IMR-90 (cell line): ENCODE data around the gene ZDHHC11B. TPM values are rescaled to one million over a fixed set of nuclear protein-coding genes. Genes with fewer than 3 reads are reported as not detected.

Experiments
- ATAC-seq: fragments of 200-7000 bp; cut with Tn5 transposase; 2 replicates; pipeline ENCODE4 v1.9.1; 2020; ENCODE audit warnings: low read depth, mild to moderate bottlenecking, moderate library complexity
- BruUV-seq: library from RNA; stranded (reverse); fragments of 400-500 nt; replicated peaks from 2 replicates; lab custom pipeline; 2021; lab: Mats Ljungman, UMichigan
- CTCF ChIA-PET: fragments of 300-600 bp; formaldehyde crosslinking; extraction: SDS; loops from one replicate; lab custom pipeline; 2021; ENCODE audit warnings: antibody characterized with exemption; lab: Yijun Ruan, JAX
- POLR2A ChIA-PET: fragments of 300-600 bp; sonication (Branson Sonifier 250); formaldehyde crosslinking; loops from one replicate; lab custom pipeline; 2022; ENCODE audit warnings: antibody characterized with exemption; ENCODE audit not compliant: unreplicated experiment; lab: Charles Lee
- DNase-seq: peaks from one replicate; pipeline ENCODE4 v3.0.0; 2013
- H2AFZ ChIP-seq: replicated peaks from 2 replicates; pipeline ENCODE3; 2013; ENCODE audit warnings: low read length, mild to moderate bottlenecking; ENCODE audit not compliant: poor library complexity
- H2AK5ac ChIP-seq: 2 replicates; pipeline ENCODE4 v1.6.1; 2013; ENCODE audit warnings: low read depth, low read length, inconsistent platforms
- H2AK9ac ChIP-seq: replicated peaks from 2 replicates; pipeline ENCODE3; 2013; ENCODE audit warnings: mild to moderate bottlenecking, low read depth, low read length, moderate library complexity; ENCODE audit not compliant: poor library complexity
- H2BK120ac ChIP-seq: 2 replicates; pipeline ENCODE4 v1.6.1; 2013; ENCODE audit warnings: low read depth, low read length, inconsistent platforms
- H2BK15ac ChIP-seq: 3 replicates; pipeline ENCODE4 v1.6.1; 2013; ENCODE audit warnings: low read depth, low read length, inconsistent platforms
- H2BK20ac ChIP-seq: 2 replicates; pipeline ENCODE4 v1.6.1; 2013; ENCODE audit warnings: low read depth, mild to moderate bottlenecking, inconsistent platforms, low read length, moderate library complexity
- H2BK5ac ChIP-seq: 2 replicates; pipeline ENCODE4 v1.6.1; 2013; ENCODE audit warnings: mild to moderate bottlenecking, low read depth, low read length, inconsistent platforms; ENCODE audit not compliant: poor library complexity, severe bottlenecking
- H3K14ac ChIP-seq: replicated peaks from 2 replicates; pipeline ENCODE4 v1.6.1; 2013; ENCODE audit warnings: low read depth, low read length, inconsistent platforms
- H3K18ac ChIP-seq: 2 replicates; pipeline ENCODE4 v1.6.1; 2013; ENCODE audit warnings: low read depth, low read length, control low read depth
- H3K23ac ChIP-seq: 2 replicates; pipeline ENCODE4 v1.6.1; 2013; ENCODE audit warnings: low read depth, low read length, inconsistent platforms
- H3K27ac ChIP-seq: 2 replicates; pipeline ENCODE4 v1.5.1; 2013; ENCODE audit warnings: mild to moderate bottlenecking, control low read depth, low read length; ENCODE audit not compliant: insufficient read depth
- H3K27me3 ChIP-seq: 2 replicates; pipeline ENCODE4 v1.6.1; 2013; ENCODE audit warnings: low read length; ENCODE audit not compliant: control insufficient read depth, insufficient read depth
- H3K36me3 ChIP-seq: 2 replicates; pipeline ENCODE4 v1.6.1; 2013; ENCODE audit warnings: low read length, mixed read lengths; ENCODE audit not compliant: control insufficient read depth, insufficient read depth
- H3K4ac ChIP-seq: 2 replicates; pipeline ENCODE4 v1.6.1; 2013; ENCODE audit warnings: low read depth, low read length, inconsistent platforms
- H3K4me1 ChIP-seq: 2 replicates; pipeline ENCODE4 v1.6.1; 2013; ENCODE audit warnings: low read length, mixed read lengths; ENCODE audit not compliant: control insufficient read depth, insufficient read depth
- H3K4me2 ChIP-seq: 2 replicates; pipeline ENCODE4 v1.6.1; 2013; ENCODE audit warnings: low read depth, mild to moderate bottlenecking, control low read depth, low read length, moderate library complexity
- H3K4me3 ChIP-seq: 2 replicates; pipeline ENCODE4 v1.5.1; 2013; ENCODE audit warnings: low read depth, mild to moderate bottlenecking, control low read depth, low read length, moderate library complexity; ENCODE audit not compliant: insufficient read depth
- H3K56ac ChIP-seq: 2 replicates; pipeline ENCODE4 v1.6.1; 2013; ENCODE audit warnings: low read length, inconsistent platforms; ENCODE audit not compliant: insufficient read depth; ENCODE audit errors: extremely low read depth
- H3K79me1 ChIP-seq, 2 experiments: 2 replicates each; pipeline ENCODE4 v1.6.1; 2013; ENCODE audit warnings: low read length in 2 of 2, inconsistent platforms in 1 of 2, low read depth in 1 of 2
- H3K9ac ChIP-seq: 2 replicates; pipeline ENCODE4 v1.6.1; 2013; ENCODE audit warnings: low read depth, low read length, control low read depth
- H3K9me1 ChIP-seq: 2 replicates; pipeline ENCODE4 v1.6.1; 2013; ENCODE audit warnings: low read length, inconsistent platforms; ENCODE audit not compliant: insufficient read depth
- H3K9me3 ChIP-seq: 2 replicates; pipeline ENCODE4 v1.6.1; 2013; ENCODE audit warnings: low read length; ENCODE audit not compliant: control insufficient read depth, insufficient read depth
- H4K20me1 ChIP-seq: 2 replicates; pipeline ENCODE4 v1.6.1; 2013; ENCODE audit warnings: low read length, inconsistent platforms; ENCODE audit not compliant: insufficient read depth
- H4K5ac ChIP-seq: 2 replicates; pipeline ENCODE4 v1.6.1; 2013; ENCODE audit warnings: mild to moderate bottlenecking, low read depth, low read length, control low read depth
- H4K8ac ChIP-seq, 2 experiments: 2 replicates each; pipeline ENCODE4 v1.6.1; 2013; ENCODE audit warnings: low read depth in 2 of 2, low read length in 2 of 2, control low read depth in 1 of 2, inconsistent platforms in 1 of 2
- H4K91ac ChIP-seq: 2 replicates; pipeline ENCODE4 v1.6.1; 2013; ENCODE audit warnings: low read depth, low read length, inconsistent platforms; ENCODE audit not compliant: insufficient read depth
- BHLHE40 ChIP-seq: fragments of 150-350 bp; IDR thresholded peaks from 2 replicates; pipeline ENCODE4 v1.6.1; 2016; ENCODE audit warnings: mild to moderate bottlenecking, low read depth, low read length
- CHD1 ChIP-seq: IDR thresholded peaks from 2 replicates; pipeline ENCODE4 v1.6.1; 2012; ENCODE audit warnings: low read depth, low read length, improper control_type of control experiment
- FOS ChIP-seq: fragments of 150-350 bp; IDR thresholded peaks from 2 replicates; pipeline ENCODE4 v1.6.1; 2016; ENCODE audit warnings: low read depth, low read length
- MAFK ChIP-seq: IDR thresholded peaks from 2 replicates; pipeline ENCODE4 v1.6.1; 2012; ENCODE audit warnings: low read depth, low read length, improper control_type of control experiment
- MAZ ChIP-seq: IDR thresholded peaks from 2 replicates; pipeline ENCODE4 v1.6.1; 2012; ENCODE audit warnings: low read depth, mild to moderate bottlenecking, low read length, improper control_type of control experiment, moderate library complexity, borderline replicate concordance
- MXI1 ChIP-seq: IDR thresholded peaks from 2 replicates; pipeline ENCODE4 v1.6.1; 2012; ENCODE audit warnings: low read depth, mild to moderate bottlenecking, low read length, moderate library complexity, borderline replicate concordance
- NFE2L2 ChIP-seq: fragments of 150-350 bp; IDR thresholded peaks from 2 replicates; pipeline ENCODE4 v1.6.1; 2016; ENCODE audit warnings: low read depth, mild to moderate bottlenecking, low read length
- POLR2A ChIP-seq: IDR thresholded peaks from 2 replicates; pipeline ENCODE4 v1.6.1; 2012; ENCODE audit warnings: mild to moderate bottlenecking, low read depth, low read length
- RAD21 ChIP-seq: IDR thresholded peaks from 2 replicates; pipeline ENCODE4 v1.6.1; 2012; ENCODE audit warnings: low read length, improper control_type of control experiment
- RCOR1 ChIP-seq: IDR thresholded peaks from 2 replicates; pipeline ENCODE4 v1.6.1; 2012; ENCODE audit warnings: mild to moderate bottlenecking, low read length, improper control_type of control experiment; ENCODE audit not compliant: insufficient replicate concordance
- RFX5 ChIP-seq: IDR thresholded peaks from 2 replicates; pipeline ENCODE4 v1.8.0; 2012; ENCODE audit warnings: low read depth, mild to moderate bottlenecking, low read length, moderate library complexity
- SMC3 ChIP-seq: fragments of 150-350 bp; IDR thresholded peaks from 2 replicates; pipeline ENCODE4 v1.6.1; 2016; ENCODE audit warnings: low read depth, mild to moderate bottlenecking, antibody characterized with exemption, low read length, moderate library complexity
- WGBS, 2 experiments: methylation state at CpG; one replicate each; pipeline versions ENCODE4 v1.1.5 to v1.1.7; 2013; ENCODE audit warnings: missing lambda C conversion rate in 2 of 2; ENCODE audit not compliant: insufficient read length in 1 of 2; ENCODE audit errors: extremely low coverage in 2 of 2; 5-methylcytosine and 5-hydroxymethylcytosine counted together
- dilution Hi-C: fragments of 300-500 bp; cut with HindIII; formaldehyde crosslinking; loops from one replicate; pipeline ENCODE4 v1.14.3; 2018; ENCODE audit warnings: low sequenced_read_pairs; ENCODE audit not compliant: unreplicated experiment
- in situ Hi-C: fragments of 300-500 bp; cut with MboI; formaldehyde crosslinking; loops from 3 replicates; pipeline ENCODE4 v1.14.3; 2019; ENCODE audit warnings: low sequenced_read_pairs, inconsistent platforms, mixed read lengths
- intact Hi-C: fragments of 100-400 bp; cut with micrococcal nuclease; formaldehyde crosslinking; loops from 2 replicates; pipeline ENCODE4 v1.10.0; 2022
- polyA plus RNA-seq, 3 experiments: library from polyadenylated mRNA; depleted of rRNA; stranded (reverse); fragments of >200 nt; gene quantifications; 2 replicates each; pipeline ENCODE4 v1.2.3, GENCODE V29; 2012; ENCODE audit warnings: low replicate concordance in 1 of 3
- total RNA-seq: library from RNA; depleted of rRNA; stranded (reverse); fragments of >200 nt; gene quantifications from 2 replicates; pipeline ENCODE4 v1.2.3, GENCODE V29; 2012
- TF ChIP-seq, protein P1 (sequence below): fragments of 150-350 bp; IDR thresholded peaks from 2 replicates; pipeline ENCODE4 v1.6.1; 2016; ENCODE audit warnings: low read depth, mild to moderate bottlenecking, low read length, moderate library complexity, borderline replicate concordance
- TF ChIP-seq, protein P2 (sequence below): conservative IDR thresholded peaks from 2 replicates; pipeline ENCODE4 v1.5.1; 2012; ENCODE audit warnings: mild to moderate bottlenecking, low read depth, low read length, improper control_type of control experiment
- TF ChIP-seq, protein P3 (sequence below): fragments of 150-350 bp; IDR thresholded peaks from 2 replicates; pipeline ENCODE4 v1.6.1; 2017; ENCODE audit warnings: mild to moderate bottlenecking, antibody characterized with exemption, low read length, low read depth

Gene ZDHHC11B
- total and polyA plus RNA-seq, 2 of the 4 experiments (the other 2 are of a cell fraction): 0.12 TPM; not detected in 1

DNA sequence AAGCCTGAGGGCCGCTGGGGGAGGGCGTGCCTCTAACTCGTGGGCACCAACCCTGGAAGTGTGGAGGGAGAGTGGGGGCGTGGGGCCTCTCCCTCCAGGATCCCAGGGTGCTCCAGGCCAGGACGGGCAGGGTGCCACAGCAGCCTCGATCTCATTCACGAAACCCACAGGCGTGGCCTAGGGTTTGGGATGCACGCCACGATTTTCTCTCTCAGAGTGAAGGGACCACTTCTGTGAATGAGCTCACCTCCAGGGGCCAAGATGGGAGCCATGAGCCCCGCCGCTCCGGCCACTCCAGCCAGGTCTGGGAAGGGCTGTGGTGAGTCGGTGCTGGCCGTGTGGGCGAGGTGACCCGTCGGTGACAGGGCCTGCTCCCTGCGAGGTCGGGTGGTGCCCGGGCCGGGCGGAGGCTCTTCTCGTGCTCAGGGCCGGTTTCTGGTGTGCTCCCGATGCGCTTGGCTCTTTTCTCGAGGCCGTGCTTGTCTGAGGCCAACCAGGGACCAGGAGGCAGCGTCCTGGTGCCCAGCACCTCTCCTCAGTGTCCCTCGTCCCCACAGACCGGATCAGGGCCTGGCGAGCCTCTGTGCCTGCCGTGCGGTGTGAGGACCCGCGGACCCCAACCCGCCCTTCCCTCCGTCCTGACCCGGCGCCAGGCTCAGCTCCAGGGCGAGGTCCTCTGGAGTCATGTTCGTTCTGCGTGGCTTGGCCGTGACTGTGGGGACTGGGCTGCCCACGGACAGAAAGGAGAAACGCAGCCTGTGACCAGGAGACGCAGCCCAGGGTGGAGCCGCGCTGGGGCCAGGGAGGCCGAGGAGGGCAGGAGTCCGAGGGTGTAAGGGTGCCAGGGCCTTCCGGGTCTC lies 122.4 kb downstream of the ZDHHC11B start:
- dilution Hi-C loops: no loop called here
- H3K79me1 ChIP-seq: no peaks in the 10 kb centered on the region
- no peak overlapping the region for H2BK20ac ChIP-seq
- ChIA-PET POLR2A (no interaction called here), CTCF (no interaction called here)
- H2AFZ ChIP-seq: no peak overlapping the region
- H3K14ac ChIP-seq: no peak overlapping the region
- intact Hi-C loops: no loop called here
- H3K9me3 ChIP-seq: no peaks in the 10 kb centered on the region; the same call in 1 of the 2 replicates
- no peak overlapping the region for H3K18ac ChIP-seq
- H3K27ac ChIP-seq: no peak overlapping the region
- H3K9me1 ChIP-seq: no peaks in the 10 kb centered on the region
- no peak overlapping the region for H4K5ac ChIP-seq
- H3K4ac ChIP-seq: no peak overlapping the region
- no peak overlapping the region for H2BK15ac ChIP-seq
- 98% methylated on average over 24 of the region's 53 CpGs; no CpG with 5 or more reads in 1 of the 2 experiments for WGBS, 2 experiments
- no TSS peak for BruUV-seq
- ATAC-seq: no peak
- no peak for DNase-seq
- H3K23ac ChIP-seq: no peak overlapping the region
- no peak overlapping the region for H3K9ac ChIP-seq
- no peak overlapping the region for H2AK9ac ChIP-seq
- no peak overlapping the region for H3K4me2 ChIP-seq
- H4K8ac ChIP-seq: no peak overlapping the region
- no peak overlapping the region for H4K91ac ChIP-seq
- H2BK5ac ChIP-seq: no peak overlapping the region
- no peak overlapping the region for H2AK5ac ChIP-seq
- H4K20me1 ChIP-seq: no peaks in the 10 kb centered on the region
- H3K4me1 ChIP-seq: no peaks in the 10 kb centered on the region
- peaks cover 7% of the 10 kb centered on the region; the same call in 1 of the 2 replicates for H3K36me3 ChIP-seq
- H3K56ac ChIP-seq: no peak overlapping the region
- H2BK120ac ChIP-seq: no peak overlapping the region
- no peak overlapping the region for H3K4me3 ChIP-seq
- H3K27me3 ChIP-seq: no peaks in the 10 kb centered on the region
- in situ Hi-C loops: no loop called here
- TF ChIP-seq MAFK: no peak
- no peak for TF ChIP-seq BHLHE40
- TF ChIP-seq POLR2A: no peak
- TF ChIP-seq MXI1: no peak
- no peak for TF ChIP-seq RAD21
- no peak for TF ChIP-seq MAZ
- no peak for TF ChIP-seq FOS
- TF ChIP-seq CHD1: no peak
- TF ChIP-seq, protein P1, sequence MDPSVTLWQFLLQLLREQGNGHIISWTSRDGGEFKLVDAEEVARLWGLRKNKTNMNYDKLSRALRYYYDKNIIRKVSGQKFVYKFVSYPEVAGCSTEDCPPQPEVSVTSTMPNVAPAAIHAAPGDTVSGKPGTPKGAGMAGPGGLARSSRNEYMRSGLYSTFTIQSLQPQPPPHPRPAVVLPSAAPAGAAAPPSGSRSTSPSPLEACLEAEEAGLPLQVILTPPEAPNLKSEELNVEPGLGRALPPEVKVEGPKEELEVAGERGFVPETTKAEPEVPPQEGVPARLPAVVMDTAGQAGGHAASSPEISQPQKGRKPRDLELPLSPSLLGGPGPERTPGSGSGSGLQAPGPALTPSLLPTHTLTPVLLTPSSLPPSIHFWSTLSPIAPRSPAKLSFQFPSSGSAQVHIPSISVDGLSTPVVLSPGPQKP: no peak
- no peak for TF ChIP-seq SMC3
- TF ChIP-seq, protein P2, sequence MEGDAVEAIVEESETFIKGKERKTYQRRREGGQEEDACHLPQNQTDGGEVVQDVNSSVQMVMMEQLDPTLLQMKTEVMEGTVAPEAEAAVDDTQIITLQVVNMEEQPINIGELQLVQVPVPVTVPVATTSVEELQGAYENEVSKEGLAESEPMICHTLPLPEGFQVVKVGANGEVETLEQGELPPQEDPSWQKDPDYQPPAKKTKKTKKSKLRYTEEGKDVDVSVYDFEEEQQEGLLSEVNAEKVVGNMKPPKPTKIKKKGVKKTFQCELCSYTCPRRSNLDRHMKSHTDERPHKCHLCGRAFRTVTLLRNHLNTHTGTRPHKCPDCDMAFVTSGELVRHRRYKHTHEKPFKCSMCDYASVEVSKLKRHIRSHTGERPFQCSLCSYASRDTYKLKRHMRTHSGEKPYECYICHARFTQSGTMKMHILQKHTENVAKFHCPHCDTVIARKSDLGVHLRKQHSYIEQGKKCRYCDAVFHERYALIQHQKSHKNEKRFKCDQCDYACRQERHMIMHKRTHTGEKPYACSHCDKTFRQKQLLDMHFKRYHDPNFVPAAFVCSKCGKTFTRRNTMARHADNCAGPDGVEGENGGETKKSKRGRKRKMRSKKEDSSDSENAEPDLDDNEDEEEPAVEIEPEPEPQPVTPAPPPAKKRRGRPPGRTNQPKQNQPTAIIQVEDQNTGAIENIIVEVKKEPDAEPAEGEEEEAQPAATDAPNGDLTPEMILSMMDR: no peak
- TF ChIP-seq RCOR1: no peak
- TF ChIP-seq RFX5: no peak
- TF ChIP-seq, protein P3, sequence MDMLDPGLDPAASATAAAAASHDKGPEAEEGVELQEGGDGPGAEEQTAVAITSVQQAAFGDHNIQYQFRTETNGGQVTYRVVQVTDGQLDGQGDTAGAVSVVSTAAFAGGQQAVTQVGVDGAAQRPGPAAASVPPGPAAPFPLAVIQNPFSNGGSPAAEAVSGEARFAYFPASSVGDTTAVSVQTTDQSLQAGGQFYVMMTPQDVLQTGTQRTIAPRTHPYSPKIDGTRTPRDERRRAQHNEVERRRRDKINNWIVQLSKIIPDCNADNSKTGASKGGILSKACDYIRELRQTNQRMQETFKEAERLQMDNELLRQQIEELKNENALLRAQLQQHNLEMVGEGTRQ: no peak
- no peak for TF ChIP-seq NFE2L2
